Stimulated activated CD4-positive, alpha-beta T cell treated with anti-CD3 and anti-CD28 coated beads, Interleukin-1b, Interleukin-23, amount 100 ng/mL, for 4 hours (primary cell): ENCODE results near the gene CYP4F11.
"Not testable (repeated sequence)": the region's sequence is repeated elsewhere in the genome, so short reads cannot be mapped to it uniquely, and the experiment has no call there.

Experiments used
- DNase-seq, 2 donors: peaks; one replicate each; pipeline ENCODE4 v3.0.0-alpha.2; 2020; ENCODE audit warnings: low read depth in 2 of 2

The CYP4F11 gene

GRCh38 chr19:15922021-15922420, 12.3 kb downstream of the CYP4F11 start:
- no peak for DNase-seq

- no peak for DNase-seq
Observed at GRCh38 chr19:15919243-15919642, 15.1 kb downstream of the CYP4F11 start.

- no peak for DNase-seq
Observed at GRCh38 chr19:15915109-15915508, 19.2 kb downstream of the CYP4F11 start.

GRCh38 chr19:15913830-15914229, 20.5 kb downstream of the CYP4F11 start:
- DNase-seq: no peak

GRCh38 chr19:15913384-15913783, 20.9 kb downstream of the CYP4F11 start:
- no peak for DNase-seq

- DNase-seq: no peak
Observed at GRCh38 chr19:15911599-15912235, 22.6 kb downstream of the CYP4F11 start.

GRCh38 chr19:15905026-15905425, 29.3 kb downstream of the CYP4F11 start:
- no peak for DNase-seq

- DNase-seq: not testable (repeated sequence)
Observed at GRCh38 chr19:15902898-15903297, 31.4 kb downstream of the CYP4F11 start.

- no peak for DNase-seq
Observed at GRCh38 chr19:15902254-15902653, 32.1 kb downstream of the CYP4F11 start.

- DNase-seq: no peak
Observed at GRCh38 chr19:15900504-15900903, 33.8 kb downstream of the CYP4F11 start.

- DNase-seq: not testable (repeated sequence)
Observed at GRCh38 chr19:15900032-15900431, 34.3 kb downstream of the CYP4F11 start.

- DNase-seq: not testable (repeated sequence)
Observed at GRCh38 chr19:15899561-15899960, 34.8 kb downstream of the CYP4F11 start.

GRCh38 chr19:15897738-15898276, 36.5 kb downstream of the CYP4F11 start, which contains the start of gene CYP4F2:
TSS of gene CYP4F2 (minus strand) at chr19:15898074. CDS start at chr19:15897611, 463 bp downstream.
- DNase-seq: no peak

- DNase-seq: no peak
Observed at GRCh38 chr19:15897026-15897737, 37.1 kb downstream of the CYP4F11 start.

GRCh38 chr19:15895876-15896430, 38.4 kb downstream of the CYP4F11 start:
- DNase-seq: no peak

- no peak for DNase-seq
Observed at GRCh38 chr19:15894359-15894758, 40.0 kb downstream of the CYP4F11 start.

GRCh38 chr19:15893477-15893876, 40.9 kb downstream of the CYP4F11 start:
- no peak for DNase-seq

GRCh38 chr19:15892012-15892411, 42.3 kb downstream of the CYP4F11 start:
- no peak for DNase-seq

- DNase-seq: no peak
Observed at GRCh38 chr19:15891434-15891833, 42.9 kb downstream of the CYP4F11 start.

GRCh38 chr19:15889339-15889738, 45.0 kb downstream of the CYP4F11 start:
- not testable (repeated sequence) for DNase-seq

GRCh38 chr19:15885919-15886318, 48.4 kb downstream of the CYP4F11 start:
- no peak for DNase-seq

GRCh38 chr19:15885167-15885566, 49.2 kb downstream of the CYP4F11 start:
- no peak for DNase-seq

GRCh38 chr19:15883329-15883728, 51.0 kb downstream of the CYP4F11 start:
- DNase-seq: not testable (repeated sequence)
